HFF-Myc (cell line): ENCODE data around the gene MAP3K5.

ENCODE experiments used
- DNase-seq: peaks from one replicate; pipeline ENCODE4 v3.0.0-alpha.2; 2011; ENCODE audit warnings: low read depth; ENCODE audit errors: extremely low read depth
- H3K4me3 ChIP-seq: replicated peaks from 2 replicates; pipeline ENCODE4 v1.5.1; 2011; ENCODE audit warnings: low read depth, mild to moderate bottlenecking, control low read depth, low read length
- CTCF ChIP-seq: IDR thresholded peaks from 2 replicates; pipeline ENCODE4 v1.5.1; 2012; ENCODE audit warnings: mild to moderate bottlenecking, low read depth, low read length, control low read depth; ENCODE audit errors: missing control alignments

Gene MAP3K5

GRCh38 chr6:136566007-136566487 lies 226.2 kb downstream of the MAP3K5 start:
- no peak for TF ChIP-seq CTCF
- H3K4me3 ChIP-seq = no peak overlapping the region
- no peak for DNase-seq

- no peak for DNase-seq
- TF ChIP-seq CTCF = no peak
- no peak overlapping the region for H3K4me3 ChIP-seq
Observed at GRCh38 chr6:136564180-136564579, 228.1 kb downstream of the MAP3K5 start.

GRCh38 chr6:136563386-136564152 lies 228.7 kb downstream of the MAP3K5 start:
- H3K4me3 ChIP-seq = no peak overlapping the region

GRCh38 chr6:136562211-136562610 lies 230.1 kb downstream of the MAP3K5 start:
- H3K4me3 ChIP-seq = no peak overlapping the region
- no peak for DNase-seq
- no peak for TF ChIP-seq CTCF

More at GRCh38 chr6:136563386-136564152, 228.7 kb downstream of the MAP3K5 start:
- no peak for DNase-seq
- TF ChIP-seq CTCF = no peak

GRCh38 chr6:136553166-136553787 lies 239.0 kb downstream of the MAP3K5 start:
- H3K4me3 ChIP-seq = no peak overlapping the region
- TF ChIP-seq CTCF = no peak
- DNase-seq = no peak

GRCh38 chr6:136552054-136552453 lies 240.2 kb downstream of the MAP3K5 start:
- no peak for DNase-seq
- no peak for TF ChIP-seq CTCF
- H3K4me3 ChIP-seq = no peak overlapping the region
